Panc1 (cell line): Measurements from ENCODE around the gene POU2F2.

Experiments used
- CTCF ChIP-seq: fragments of 450-650 bp; IDR thresholded peaks from 2 replicates; pipeline ENCODE4 v1.5.1; 2017; ENCODE audit warnings: mild to moderate bottlenecking
- POLR2AphosphoS5 ChIP-seq: IDR thresholded peaks from 2 replicates; pipeline ENCODE4 v1.6.1; 2012; ENCODE audit warnings: mild to moderate bottlenecking, low read depth, low read length, moderate library complexity
- REST ChIP-seq, 2 experiments: IDR thresholded peaks; 2 replicates each; pipeline ENCODE4 v1.6.1; 2011 to 2012; ENCODE audit warnings: low read depth in 2 of 2, control low read depth in 1 of 2, low read length in 1 of 2, mild to moderate bottlenecking in 1 of 2, moderate library complexity in 1 of 2; ENCODE audit not compliant: insufficient read depth in 1 of 2
- SIN3A ChIP-seq: IDR thresholded peaks from 2 replicates; pipeline ENCODE4 v1.6.1; 2012; ENCODE audit warnings: low read depth, mild to moderate bottlenecking, low read length, moderate library complexity, borderline replicate concordance; ENCODE audit not compliant: insufficient read depth
- TCF7L2 ChIP-seq: IDR thresholded peaks from 2 replicates; pipeline ENCODE4 v1.6.1; 2011; ENCODE audit warnings: mild to moderate bottlenecking, low read depth, low read length, inconsistent platforms

- TF ChIP-seq TCF7L2 (no peak), CTCF (no peak), POLR2AphosphoS5 (no peak), SIN3A (no peak), REST (IDR thresholded peaks at IDR 0.05; ENCODE audit: insufficient read depth in 1 of 2, low read depth in 2 of 2, low read length in 1 of 2) (no peak)
Measured at GRCh38 chr19:42174958-42175734, 42.9 kb upstream of the POU2F2 start.
